Activated CD8-positive, alpha-beta memory T cell treated with anti-CD3 and anti-CD28 coated beads, Interleukin-2, amount 10 ng/mL, durations not matched to agents 7 days and 5 days (primary cell): ENCODE results near the gene TRIM40. TPM values are rescaled to one million over a fixed set of nuclear protein-coding genes. Genes with fewer than 3 reads are reported as not detected.
"Not testable (repeated sequence)": the region's sequence is repeated elsewhere in the genome, so short reads cannot be mapped to it uniquely, and the experiment has no call there.

Experiments used
- ATAC-seq: fragments of 150-1000 bp; cut with Tn5 transposase; one replicate; pipeline ENCODE4 v1.10.0; 2021; ENCODE audit warnings: moderate library complexity
- CTCF ChIA-PET: fragments of 350-600 bp; sonication (Branson Sonifier 250); formaldehyde crosslinking; loops from one replicate; lab custom pipeline; 2021; ENCODE audit warnings: antibody characterized with exemption; lab: Charles Lee
- DNase-seq: peaks from one replicate; pipeline ENCODE4 v3.0.0-alpha.2; 2020
- H3K27ac Mint-ChIP-seq: one replicate; pipeline ENCODE4 v1.8.0; 2021; ENCODE audit warnings: mild to moderate bottlenecking, mixed read lengths
- H3K27me3 Mint-ChIP-seq: one replicate; pipeline ENCODE4 v1.8.0; 2021; ENCODE audit warnings: mixed read lengths
- H3K36me3 Mint-ChIP-seq: one replicate; pipeline ENCODE4 v1.8.0; 2021; ENCODE audit warnings: mild to moderate bottlenecking, mixed read lengths
- H3K4me1 Mint-ChIP-seq: one replicate; pipeline ENCODE4 v1.8.0; 2021; ENCODE audit warnings: mixed read lengths
- H3K4me3 Mint-ChIP-seq: one replicate; pipeline ENCODE4 v1.8.0; 2021; ENCODE audit warnings: mild to moderate bottlenecking, moderate library complexity, mixed read lengths
- H3K9me3 Mint-ChIP-seq: one replicate; pipeline ENCODE4 v1.8.0; 2022; ENCODE audit warnings: low read depth, mixed read lengths
- total RNA-seq, 2 experiments: library from RNA; stranded (reverse); gene quantifications; one replicate each; pipeline ENCODE4 v1.2.3, GENCODE V29; 2021

The TRIM40 gene
- total RNA-seq, 2 experiments from 2014 or later: not detected

GRCh38 chr6:30122515-30122914, 13.4 kb upstream of the TRIM40 start:
- no peak overlapping the region for H3K27ac Mint-ChIP-seq
- CTCF ChIA-PET: interaction anchor here (1.5 to 1.8 kb wide), 2 partner anchors 9 to 20 kb away, joined by 7 to 11 read pairs; no protein-coding TSS in a partner anchor
- H3K4me1 Mint-ChIP-seq: no peaks in the 10 kb centered on the region
- ATAC-seq: no peak
- H3K36me3 Mint-ChIP-seq: no peaks in the 10 kb centered on the region
- no peak overlapping the region for H3K4me3 Mint-ChIP-seq
- H3K27me3 Mint-ChIP-seq: peaks cover 52% of the 10 kb centered on the region
- no peaks in the 10 kb centered on the region for H3K9me3 Mint-ChIP-seq
- DNase-seq: no peak

- no peak overlapping the region for H3K27ac Mint-ChIP-seq
- no peaks in the 10 kb centered on the region for H3K36me3 Mint-ChIP-seq
- peaks cover 81% of the 10 kb centered on the region for H3K27me3 Mint-ChIP-seq
- CTCF ChIA-PET: interaction anchor here (0.8 to 4.9 kb wide), 4 partner anchors 15 to 64 kb away, joined by 3 to 49 read pairs (median 3); no protein-coding TSS in a partner anchor
- ATAC-seq (no peak), DNase-seq (no peak)
- H3K9me3 Mint-ChIP-seq: no peaks in the 10 kb centered on the region
- H3K4me1 Mint-ChIP-seq: peaks cover 13% of the 10 kb centered on the region
- no peak overlapping the region for H3K4me3 Mint-ChIP-seq
Measured at GRCh38 chr6:30127238-30128093, 8.5 kb upstream of the TRIM40 start.

- Mint-ChIP-seq H3K4me3 (no peak overlapping the region), H3K9me3 (no peaks in the 10 kb centered on the region), H3K36me3 (no peaks in the 10 kb centered on the region), H3K27ac (no peak overlapping the region), H3K4me1 (peaks cover 13% of the 10 kb centered on the region), H3K27me3 (peaks cover 88% of the 10 kb centered on the region)
- DNase-seq: no peak
- CTCF ChIA-PET: interaction anchor here (0.8 to 9.2 kb wide), 13 partner anchors 13 to 281 kb away, joined by 3 to 234 read pairs (median 10); partner anchors contain the start of gene PPP1R11
- ATAC-seq: no peak
Measured at GRCh38 chr6:30129265-30130178, 6.4 kb upstream of the TRIM40 start.

- ATAC-seq (no peak), DNase-seq (no peak)
- CTCF ChIA-PET: interaction anchor here (0.8 to 9.2 kb wide), 25 partner anchors 10 to 321 kb away, joined by 3 to 234 read pairs (median 7); partner anchors contain the start of genes PPP1R11, RNF39 and TRIM15
- Mint-ChIP-seq H3K9me3 (no peaks in the 10 kb centered on the region), H3K4me1 (peaks cover 13% of the 10 kb centered on the region), H3K27ac (no peak overlapping the region), H3K27me3 (peaks cover 88% of the 10 kb centered on the region), H3K4me3 (no peak overlapping the region), H3K36me3 (no peaks in the 10 kb centered on the region)
Measured at GRCh38 chr6:30130179-30130679, 5.7 kb upstream of the TRIM40 start.

- DNase-seq (peak; percentile 81), ATAC-seq (peak; percentile 97)
- Mint-ChIP-seq H3K36me3 (no peaks in the 10 kb centered on the region), H3K27me3 (peaks cover 84% of the 10 kb centered on the region), H3K4me1 (peaks cover 19% of the 10 kb centered on the region), H3K9me3 (no peaks in the 10 kb centered on the region), H3K4me3 (no peak overlapping the region), H3K27ac (peak overlapping the region; percentile 5)
- CTCF ChIA-PET: interaction anchor here (0.7 to 9.2 kb wide), 37 partner anchors 9 to 320 kb away, joined by 3 to 234 read pairs (median 6); partner anchors contain the start of genes POLR1H, PPP1R11, RNF39 and RPP21
Measured at GRCh38 chr6:30130887-30131862, 4.8 kb upstream of the TRIM40 start.

GRCh38 chr6:30131947-30132497, 3.9 kb upstream of the TRIM40 start:
- Mint-ChIP-seq H3K27ac (no peak overlapping the region), H3K4me1 (peaks cover 25% of the 10 kb centered on the region), H3K36me3 (no peaks in the 10 kb centered on the region), H3K9me3 (no peaks in the 10 kb centered on the region), H3K4me3 (no peak overlapping the region), H3K27me3 (peaks cover 76% of the 10 kb centered on the region)
- CTCF ChIA-PET: interaction anchor here (0.8 to 9.2 kb wide), 18 partner anchors 10 to 307 kb away, joined by 3 to 234 read pairs (median 8); partner anchors contain the start of genes POLR1H, RNF39 and RPP21
- DNase-seq: no peak
- ATAC-seq: no peak

- Mint-ChIP-seq H3K36me3 (no peaks in the 10 kb centered on the region), H3K4me1 (peaks cover 23% of the 10 kb centered on the region), H3K27ac (no peak overlapping the region), H3K9me3 (no peaks in the 10 kb centered on the region), H3K4me3 (no peak overlapping the region), H3K27me3 (peaks cover 73% of the 10 kb centered on the region)
- DNase-seq (no peak), ATAC-seq (no peak)
- CTCF ChIA-PET: interaction anchor here (1.3 to 9.2 kb wide), 2 partner anchors 31 to 37 kb away, joined by 4 to 234 read pairs; no protein-coding TSS in a partner anchor
Measured at GRCh38 chr6:30135147-30135546, 793 bp upstream of the TRIM40 start.

- Mint-ChIP-seq H3K27ac (no peak overlapping the region), H3K4me3 (no peak overlapping the region), H3K9me3 (no peaks in the 10 kb centered on the region), H3K4me1 (peaks cover 13% of the 10 kb centered on the region), H3K27me3 (peaks cover 71% of the 10 kb centered on the region), H3K36me3 (no peaks in the 10 kb centered on the region)
- ATAC-seq (peak; percentile 45), DNase-seq (peak; percentile 48)
- CTCF ChIA-PET: interaction anchor here (1.2 to 9.2 kb wide), 2 partner anchors 12 to 33 kb away, joined by 3 to 234 read pairs; no protein-coding TSS in a partner anchor
Measured at GRCh38 chr6:30136570-30137286, 788 bp downstream of the TRIM40 start.

- CTCF ChIA-PET: interaction anchor here (1.3 to 4.7 kb wide), 2 partner anchors 8 to 37 kb away, joined by 4 to 30 read pairs; no protein-coding TSS in a partner anchor
- not testable (repeated sequence) for H3K36me3 Mint-ChIP-seq, H3K4me3 Mint-ChIP-seq, DNase-seq, H3K9me3 Mint-ChIP-seq, ATAC-seq, H3K27ac Mint-ChIP-seq
- Mint-ChIP-seq H3K27me3 (peaks cover 76% of the 10 kb centered on the region), H3K4me1 (peaks cover 13% of the 10 kb centered on the region)
Measured at GRCh38 chr6:30140240-30140639, 4.3 kb downstream of the TRIM40 start.

GRCh38 chr6:30142665-30143064, 6.7 kb downstream of the TRIM40 start:
- Mint-ChIP-seq H3K4me1 (peaks cover 2% of the 10 kb centered on the region), H3K4me3 (no peak overlapping the region), H3K9me3 (no peaks in the 10 kb centered on the region), H3K36me3 (no peaks in the 10 kb centered on the region), H3K27ac (no peak overlapping the region), H3K27me3 (peaks cover 82% of the 10 kb centered on the region)
- DNase-seq: no peak
- CTCF ChIA-PET: interaction anchor here (1.5 to 4.7 kb wide), 2 partner anchors 10 to 25 kb away, joined by 5 to 30 read pairs; no protein-coding TSS in a partner anchor
- ATAC-seq: no peak

GRCh38 chr6:30143780-30144179, 7.8 kb downstream of the TRIM40 start:
- no peak overlapping the region for H3K4me3 Mint-ChIP-seq
- CTCF ChIA-PET: interaction anchor here (1.5 to 4.7 kb wide), 2 partner anchors 12 to 24 kb away, joined by 5 to 30 read pairs; no protein-coding TSS in a partner anchor
- DNase-seq: no peak
- H3K4me1 Mint-ChIP-seq: peaks cover 2% of the 10 kb centered on the region
- H3K27me3 Mint-ChIP-seq: peaks cover 80% of the 10 kb centered on the region
- no peak overlapping the region for H3K27ac Mint-ChIP-seq
- no peaks in the 10 kb centered on the region for H3K9me3 Mint-ChIP-seq
- no peaks in the 10 kb centered on the region for H3K36me3 Mint-ChIP-seq
- ATAC-seq: no peak
